ENCODE results near the gene USP35. TPM values are rescaled to one million over a fixed set of nuclear protein-coding genes. Genes with fewer than 3 reads are reported as not detected.

USP35 gene
- total RNA-seq, 1 experiment from 2014 or later = 10.6 TPM

DNA sequence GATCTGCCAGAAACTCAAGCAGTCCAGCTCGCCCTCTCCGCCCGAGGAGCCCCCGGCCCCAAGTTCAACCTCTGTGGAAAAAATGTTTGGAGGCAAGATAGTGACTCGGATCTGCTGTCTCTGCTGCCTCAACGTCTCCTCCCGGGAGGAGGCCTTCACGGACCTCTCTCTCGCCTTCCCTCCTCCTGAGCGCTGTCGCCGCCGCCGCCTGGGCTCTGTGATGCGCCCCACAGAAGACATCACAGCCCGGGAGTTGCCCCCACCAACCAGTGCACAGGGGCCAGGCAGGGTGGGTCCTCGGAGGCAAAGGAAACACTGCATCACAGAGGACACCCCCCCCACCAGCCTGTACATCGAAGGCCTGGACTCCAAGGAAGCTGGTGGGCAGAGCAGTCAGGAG, 20.8 kb downstream of the USP35 start:
- Mint-ChIP-seq H3K4me3 (no peak overlapping the region), H3K27ac (no peak overlapping the region), H3K27me3 (ENCODE audit: low read depth) (no peaks in the 10 kb centered on the region), H3K4me1 (no peaks in the 10 kb centered on the region), H3K36me3 (peaks cover 17% of the 10 kb centered on the region), H3K9me3 (no peaks in the 10 kb centered on the region)
- DNase-seq (ENCODE audit: low spot score) (no peak), ATAC-seq (no peak)
- ChIA-PET POLR2A (no interaction called here), CTCF (no interaction called here)
- TF ChIP-seq ZNF532 (CRISPR knock-in tag; IDR thresholded peaks at IDR 0.05; ENCODE audit: borderline replicate concordance) (no peak), ZNF396 (CRISPR knock-in tag; IDR thresholded peaks at IDR 0.05; ENCODE audit: borderline replicate concordance) (no peak), ERG (CRISPR knock-in tag; IDR thresholded peaks at IDR 0.05) (no peak), TEAD4 (CRISPR knock-in tag; IDR thresholded peaks at IDR 0.05) (no peak), ZNF671 (CRISPR knock-in tag; IDR thresholded peaks at IDR 0.05) (no peak), NFATC4 (CRISPR knock-in tag; IDR thresholded peaks at IDR 0.05) (no peak), ZNF423 (CRISPR knock-in tag; IDR thresholded peaks at IDR 0.05) (no peak), TEAD1 (CRISPR knock-in tag; IDR thresholded peaks at IDR 0.05) (no peak), CREB1 (CRISPR knock-in tag; IDR thresholded peaks at IDR 0.05) (no peak), JUN (CRISPR knock-in tag; IDR thresholded peaks at IDR 0.05) (no peak), NR3C1 (CRISPR knock-in tag; conservative IDR thresholded peaks at IDR 0.05; ENCODE audit: low read depth) (no peak), RORB (CRISPR knock-in tag; IDR thresholded peaks at IDR 0.05) (no peak), ZNF416 (CRISPR knock-in tag; IDR thresholded peaks at IDR 0.05) (no peak), HMGA2 (CRISPR knock-in tag; IDR thresholded peaks at IDR 0.05) (no peak)
- TF ChIP-seq, protein P1, sequence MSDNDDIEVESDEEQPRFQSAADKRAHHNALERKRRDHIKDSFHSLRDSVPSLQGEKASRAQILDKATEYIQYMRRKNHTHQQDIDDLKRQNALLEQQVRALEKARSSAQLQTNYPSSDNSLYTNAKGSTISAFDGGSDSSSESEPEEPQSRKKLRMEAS (CRISPR knock-in tag; IDR thresholded peaks at IDR 0.05) = no peak
- TF ChIP-seq, protein P2, sequence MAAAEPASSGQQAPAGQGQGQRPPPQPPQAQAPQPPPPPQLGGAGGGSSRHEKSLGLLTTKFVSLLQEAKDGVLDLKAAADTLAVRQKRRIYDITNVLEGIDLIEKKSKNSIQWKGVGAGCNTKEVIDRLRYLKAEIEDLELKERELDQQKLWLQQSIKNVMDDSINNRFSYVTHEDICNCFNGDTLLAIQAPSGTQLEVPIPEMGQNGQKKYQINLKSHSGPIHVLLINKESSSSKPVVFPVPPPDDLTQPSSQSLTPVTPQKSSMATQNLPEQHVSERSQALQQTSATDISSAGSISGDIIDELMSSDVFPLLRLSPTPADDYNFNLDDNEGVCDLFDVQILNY (CRISPR knock-in tag; IDR thresholded peaks at IDR 0.05) = no peak
- TF ChIP-seq, protein P3, sequence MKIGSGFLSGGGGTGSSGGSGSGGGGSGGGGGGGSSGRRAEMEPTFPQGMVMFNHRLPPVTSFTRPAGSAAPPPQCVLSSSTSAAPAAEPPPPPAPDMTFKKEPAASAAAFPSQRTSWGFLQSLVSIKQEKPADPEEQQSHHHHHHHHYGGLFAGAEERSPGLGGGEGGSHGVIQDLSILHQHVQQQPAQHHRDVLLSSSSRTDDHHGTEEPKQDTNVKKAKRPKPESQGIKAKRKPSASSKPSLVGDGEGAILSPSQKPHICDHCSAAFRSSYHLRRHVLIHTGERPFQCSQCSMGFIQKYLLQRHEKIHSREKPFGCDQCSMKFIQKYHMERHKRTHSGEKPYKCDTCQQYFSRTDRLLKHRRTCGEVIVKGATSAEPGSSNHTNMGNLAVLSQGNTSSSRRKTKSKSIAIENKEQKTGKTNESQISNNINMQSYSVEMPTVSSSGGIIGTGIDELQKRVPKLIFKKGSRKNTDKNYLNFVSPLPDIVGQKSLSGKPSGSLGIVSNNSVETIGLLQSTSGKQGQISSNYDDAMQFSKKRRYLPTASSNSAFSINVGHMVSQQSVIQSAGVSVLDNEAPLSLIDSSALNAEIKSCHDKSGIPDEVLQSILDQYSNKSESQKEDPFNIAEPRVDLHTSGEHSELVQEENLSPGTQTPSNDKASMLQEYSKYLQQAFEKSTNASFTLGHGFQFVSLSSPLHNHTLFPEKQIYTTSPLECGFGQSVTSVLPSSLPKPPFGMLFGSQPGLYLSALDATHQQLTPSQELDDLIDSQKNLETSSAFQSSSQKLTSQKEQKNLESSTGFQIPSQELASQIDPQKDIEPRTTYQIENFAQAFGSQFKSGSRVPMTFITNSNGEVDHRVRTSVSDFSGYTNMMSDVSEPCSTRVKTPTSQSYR (CRISPR knock-in tag; IDR thresholded peaks at IDR 0.05) = no peak
- TF ChIP-seq, protein P4, sequence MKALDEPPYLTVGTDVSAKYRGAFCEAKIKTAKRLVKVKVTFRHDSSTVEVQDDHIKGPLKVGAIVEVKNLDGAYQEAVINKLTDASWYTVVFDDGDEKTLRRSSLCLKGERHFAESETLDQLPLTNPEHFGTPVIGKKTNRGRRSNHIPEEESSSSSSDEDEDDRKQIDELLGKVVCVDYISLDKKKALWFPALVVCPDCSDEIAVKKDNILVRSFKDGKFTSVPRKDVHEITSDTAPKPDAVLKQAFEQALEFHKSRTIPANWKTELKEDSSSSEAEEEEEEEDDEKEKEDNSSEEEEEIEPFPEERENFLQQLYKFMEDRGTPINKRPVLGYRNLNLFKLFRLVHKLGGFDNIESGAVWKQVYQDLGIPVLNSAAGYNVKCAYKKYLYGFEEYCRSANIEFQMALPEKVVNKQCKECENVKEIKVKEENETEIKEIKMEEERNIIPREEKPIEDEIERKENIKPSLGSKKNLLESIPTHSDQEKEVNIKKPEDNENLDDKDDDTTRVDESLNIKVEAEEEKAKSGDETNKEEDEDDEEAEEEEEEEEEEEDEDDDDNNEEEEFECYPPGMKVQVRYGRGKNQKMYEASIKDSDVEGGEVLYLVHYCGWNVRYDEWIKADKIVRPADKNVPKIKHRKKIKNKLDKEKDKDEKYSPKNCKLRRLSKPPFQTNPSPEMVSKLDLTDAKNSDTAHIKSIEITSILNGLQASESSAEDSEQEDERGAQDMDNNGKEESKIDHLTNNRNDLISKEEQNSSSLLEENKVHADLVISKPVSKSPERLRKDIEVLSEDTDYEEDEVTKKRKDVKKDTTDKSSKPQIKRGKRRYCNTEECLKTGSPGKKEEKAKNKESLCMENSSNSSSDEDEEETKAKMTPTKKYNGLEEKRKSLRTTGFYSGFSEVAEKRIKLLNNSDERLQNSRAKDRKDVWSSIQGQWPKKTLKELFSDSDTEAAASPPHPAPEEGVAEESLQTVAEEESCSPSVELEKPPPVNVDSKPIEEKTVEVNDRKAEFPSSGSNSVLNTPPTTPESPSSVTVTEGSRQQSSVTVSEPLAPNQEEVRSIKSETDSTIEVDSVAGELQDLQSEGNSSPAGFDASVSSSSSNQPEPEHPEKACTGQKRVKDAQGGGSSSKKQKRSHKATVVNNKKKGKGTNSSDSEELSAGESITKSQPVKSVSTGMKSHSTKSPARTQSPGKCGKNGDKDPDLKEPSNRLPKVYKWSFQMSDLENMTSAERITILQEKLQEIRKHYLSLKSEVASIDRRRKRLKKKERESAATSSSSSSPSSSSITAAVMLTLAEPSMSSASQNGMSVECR (CRISPR knock-in tag; IDR thresholded peaks at IDR 0.05; ENCODE audit: borderline replicate concordance) = no peak
